ENCODE measurements around the gene XIRP2. TPM values are rescaled to one million over a fixed set of nuclear protein-coding genes. Genes with fewer than 3 reads are reported as not detected.

XIRP2 gene
- total RNA-seq, 4 donors from 2014 or later = not detected

- H3K4me1 ChIP-seq = no peaks in the 10 kb centered on the region
- DNase-seq (ENCODE audit: low spot score in 2 of 2) = no peak
- no peaks in the 10 kb centered on the region for H3K27me3 ChIP-seq
- H3K27ac ChIP-seq = no peak overlapping the region
- TF ChIP-seq EP300 (IDR thresholded peaks at IDR 0.05) (no peak), POLR2A (IDR thresholded peaks at IDR 0.05) (no peak), POLR2AphosphoS5 (IDR thresholded peaks at IDR 0.05) (no peak), CTCF (IDR thresholded peaks at IDR 0.05) (no peak)
- no peaks in the 10 kb centered on the region for H3K36me3 ChIP-seq
- no peaks in the 10 kb centered on the region for H3K9me3 ChIP-seq
- 71% methylated on average over 4 of the region's 4 CpGs for WGBS
- H3K4me3 ChIP-seq = no peak overlapping the region
Observed at GRCh38 chr2:166972002-166972401, 83.7 kb downstream of the XIRP2 start.

- H3K27ac ChIP-seq = no peak overlapping the region
- H3K36me3 ChIP-seq = no peaks in the 10 kb centered on the region
- no peaks in the 10 kb centered on the region for H3K27me3 ChIP-seq
- TF ChIP-seq POLR2AphosphoS5 (IDR thresholded peaks at IDR 0.05) (no peak), EP300 (IDR thresholded peaks at IDR 0.05) (no peak), CTCF (IDR thresholded peaks at IDR 0.05) (no peak), POLR2A (IDR thresholded peaks at IDR 0.05) (no peak)
- H3K9me3 ChIP-seq = no peaks in the 10 kb centered on the region
- DNase-seq (ENCODE audit: low spot score in 2 of 2) = no peak
- no peaks in the 10 kb centered on the region for H3K4me1 ChIP-seq
- no peak overlapping the region for H3K4me3 ChIP-seq
Observed at GRCh38 chr2:166972418-166972817, 84.1 kb downstream of the XIRP2 start.

GRCh38 chr2:166984188-166984587, 95.9 kb downstream of the XIRP2 start:
- DNase-seq (ENCODE audit: low spot score in 2 of 2) = no peak
- Histone ChIP-seq H3K4me3 (no peak overlapping the region), H3K36me3 (no peaks in the 10 kb centered on the region), H3K27me3 (no peaks in the 10 kb centered on the region), H3K27ac (no peak overlapping the region), H3K4me1 (no peaks in the 10 kb centered on the region), H3K9me3 (peaks cover 11% of the 10 kb centered on the region)
- TF ChIP-seq EP300 (IDR thresholded peaks at IDR 0.05) (no peak), POLR2A (IDR thresholded peaks at IDR 0.05) (no peak), CTCF (IDR thresholded peaks at IDR 0.05) (no peak)

- Histone ChIP-seq H3K27me3 (no peaks in the 10 kb centered on the region), H3K27ac (no peak overlapping the region), H3K9me3 (peaks cover 7% of the 10 kb centered on the region), H3K4me1 (no peaks in the 10 kb centered on the region), H3K4me3 (no peak overlapping the region), H3K36me3 (no peaks in the 10 kb centered on the region)
- TF ChIP-seq POLR2AphosphoS5 (IDR thresholded peaks at IDR 0.05) (no peak), EP300 (IDR thresholded peaks at IDR 0.05) (no peak), CTCF (IDR thresholded peaks at IDR 0.05) (no peak), POLR2A (IDR thresholded peaks at IDR 0.05) (no peak)
- DNase-seq (ENCODE audit: low spot score in 2 of 2) = no peak
Observed at GRCh38 chr2:166984797-166985196, 96.5 kb downstream of the XIRP2 start.

GRCh38 chr2:166994588-166995336, 106.5 kb downstream of the XIRP2 start:
- Histone ChIP-seq H3K27ac (no peak overlapping the region), H3K27me3 (no peaks in the 10 kb centered on the region), H3K36me3 (no peaks in the 10 kb centered on the region), H3K4me3 (no peak overlapping the region), H3K4me1 (no peaks in the 10 kb centered on the region), H3K9me3 (no peaks in the 10 kb centered on the region)
- 93% methylated on average over 12 of the region's 12 CpGs for WGBS
- no peak for DNase-seq (ENCODE audit: low spot score in 2 of 2)
- no peak for TF ChIP-seq CTCF (IDR thresholded peaks at IDR 0.05)
- TF ChIP-seq EP300 (IDR thresholded peaks at IDR 0.05) = no peak
- TF ChIP-seq POLR2AphosphoS5 (IDR thresholded peaks at IDR 0.05) = no peak
- no peak for TF ChIP-seq POLR2A (IDR thresholded peaks at IDR 0.05)
